Caco-2 (cell line): Measurements from ENCODE around the gene FAM53A. TPM values are rescaled to one million over a fixed set of nuclear protein-coding genes. Genes with fewer than 3 reads are reported as not detected.
A peak's percentile ranks its signal among the peaks of the same experiment; 100 is the strongest.

ENCODE experiments used
- BruUV-seq: library from RNA; stranded (reverse); fragments of 400-500 nt; replicated peaks from 2 replicates; lab custom pipeline; 2021; lab: Mats Ljungman, UMichigan
- CTCF ChIA-PET: fragments of 300-600 bp; sonication (Branson Sonifier 250); formaldehyde crosslinking; loops from one replicate; lab custom pipeline; 2022; ENCODE audit warnings: antibody characterized with exemption; lab: Charles Lee
- POLR2A ChIA-PET: fragments of 300-600 bp; sonication (Branson Sonifier 250); formaldehyde crosslinking; loops from one replicate; lab custom pipeline; 2022; ENCODE audit warnings: antibody characterized with exemption; lab: Charles Lee
- DNase-seq, 2 experiments: peaks; one replicate each; pipeline versions ENCODE4 v3.0.0 to v3.0.0-alpha.2; 2020 to 2022
- H3K27me3 ChIP-seq: replicated peaks from 2 replicates; pipeline ENCODE4 v1.6.0; 2011; ENCODE audit warnings: low read length; ENCODE audit not compliant: control insufficient read depth, insufficient read depth
- H3K36me3 ChIP-seq: 2 replicates; pipeline ENCODE4 v1.5.1; 2011; ENCODE audit warnings: low read length; ENCODE audit not compliant: control insufficient read depth, insufficient read depth
- H3K4me1 ChIP-seq: fragments of 250-450 bp; sonication (Bioruptor Pico); 2 replicates; pipeline ENCODE4 v1.5.1; 2020; ENCODE audit warnings: mild to moderate bottlenecking
- H3K4me3 ChIP-seq: 2 replicates; pipeline ENCODE4 v1.5.1; 2011; ENCODE audit warnings: low read depth, mild to moderate bottlenecking, control low read depth, low read length
- H3K9me3 ChIP-seq: fragments of 250-450 bp; sonication (Bioruptor Pico); 2 replicates; pipeline ENCODE4 v1.5.1; 2020; ENCODE audit warnings: mild to moderate bottlenecking, moderate library complexity
- H3K27ac Mint-ChIP-seq: one replicate; pipeline ENCODE4 v1.8.0; 2022; ENCODE audit warnings: mixed read lengths; ENCODE audit not compliant: unreplicated experiment
- H3K27me3 Mint-ChIP-seq: one replicate; pipeline ENCODE4 v1.8.0; 2022; ENCODE audit warnings: mixed read lengths; ENCODE audit not compliant: insufficient read depth, unreplicated experiment
- H3K36me3 Mint-ChIP-seq: one replicate; pipeline ENCODE4 v1.8.0; 2022; ENCODE audit warnings: mild to moderate bottlenecking, mixed read lengths; ENCODE audit not compliant: insufficient read depth, unreplicated experiment
- H3K4me1 Mint-ChIP-seq: one replicate; pipeline ENCODE4 v1.8.0; 2022; ENCODE audit warnings: low read depth, mixed read lengths; ENCODE audit not compliant: unreplicated experiment
- H3K4me3 Mint-ChIP-seq: one replicate; pipeline ENCODE4 v1.8.0; 2022; ENCODE audit warnings: mild to moderate bottlenecking, moderate library complexity, mixed read lengths; ENCODE audit not compliant: unreplicated experiment
- H3K9me3 Mint-ChIP-seq: one replicate; pipeline ENCODE4 v1.8.0; 2022; ENCODE audit warnings: mixed read lengths; ENCODE audit not compliant: unreplicated experiment
- intact Hi-C: fragments of 100-400 bp; cut with micrococcal nuclease; formaldehyde crosslinking; loops from one replicate; pipeline ENCODE4 v1.10.0; 2022; ENCODE audit not compliant: unreplicated experiment
- total RNA-seq: library from RNA; stranded (reverse); gene quantifications from 2 replicates; pipeline ENCODE4 v1.2.3, GENCODE V29; 2022
- TF ChIP-seq, protein P1 (sequence below), 2 experiments: fragments of 200-600 bp in 1 of 2; IDR thresholded peaks; 1 replicate in 1 of 2; 2 replicates in 1 of 2; pipeline versions ENCODE4 v1.5.1 to v1.8.0; 2011 to 2022; ENCODE audit warnings: antibody characterized with exemption in 1 of 2, control low read depth in 1 of 2, inconsistent platforms in 1 of 2, low read depth in 1 of 2, low read length in 1 of 2, mild to moderate bottlenecking in 1 of 2, moderate library complexity in 1 of 2; ENCODE audit not compliant: insufficient read depth in 1 of 2, severe bottlenecking in 1 of 2, unreplicated experiment in 1 of 2

The FAM53A gene
- total RNA-seq, 1 experiment from 2014 or later: 4.1 TPM

DNA sequence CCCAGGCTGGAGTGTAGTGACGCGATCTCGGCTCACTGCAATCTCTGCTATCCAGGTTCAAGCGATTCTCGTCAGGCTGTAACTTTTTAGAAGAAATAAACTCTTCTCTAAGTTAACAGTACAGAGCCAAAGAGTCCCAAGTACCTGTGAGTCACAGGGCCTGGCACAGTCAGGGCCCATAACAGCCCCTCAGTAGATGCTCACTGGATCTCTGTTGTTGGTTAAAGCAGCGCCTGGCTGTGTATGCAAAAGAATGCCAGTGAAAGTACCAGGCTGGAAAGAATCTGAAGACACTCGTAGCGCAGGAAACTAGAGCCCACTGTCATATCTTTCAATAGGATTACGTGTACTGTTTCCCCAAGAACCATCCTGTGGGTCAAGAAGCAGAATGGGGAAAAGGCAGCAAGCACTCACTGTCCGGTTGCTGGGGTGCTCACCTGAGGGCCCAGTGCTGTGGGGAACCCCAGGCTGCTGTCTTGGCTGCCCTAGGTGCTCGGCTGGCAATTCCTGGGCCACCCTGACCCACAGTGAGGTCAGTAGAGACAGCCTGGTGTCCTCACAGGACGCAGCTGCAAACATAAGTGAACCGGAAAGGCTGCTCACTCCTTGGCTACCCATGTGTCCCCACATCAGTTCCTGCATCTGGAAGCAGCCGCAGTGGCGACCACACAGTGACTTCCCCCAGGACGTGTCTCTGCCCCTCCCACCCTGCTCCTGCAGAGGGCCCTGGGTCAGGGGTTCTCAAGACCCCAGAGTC, 31.1 kb upstream of the FAM53A start:
- TF ChIP-seq, protein P1, sequence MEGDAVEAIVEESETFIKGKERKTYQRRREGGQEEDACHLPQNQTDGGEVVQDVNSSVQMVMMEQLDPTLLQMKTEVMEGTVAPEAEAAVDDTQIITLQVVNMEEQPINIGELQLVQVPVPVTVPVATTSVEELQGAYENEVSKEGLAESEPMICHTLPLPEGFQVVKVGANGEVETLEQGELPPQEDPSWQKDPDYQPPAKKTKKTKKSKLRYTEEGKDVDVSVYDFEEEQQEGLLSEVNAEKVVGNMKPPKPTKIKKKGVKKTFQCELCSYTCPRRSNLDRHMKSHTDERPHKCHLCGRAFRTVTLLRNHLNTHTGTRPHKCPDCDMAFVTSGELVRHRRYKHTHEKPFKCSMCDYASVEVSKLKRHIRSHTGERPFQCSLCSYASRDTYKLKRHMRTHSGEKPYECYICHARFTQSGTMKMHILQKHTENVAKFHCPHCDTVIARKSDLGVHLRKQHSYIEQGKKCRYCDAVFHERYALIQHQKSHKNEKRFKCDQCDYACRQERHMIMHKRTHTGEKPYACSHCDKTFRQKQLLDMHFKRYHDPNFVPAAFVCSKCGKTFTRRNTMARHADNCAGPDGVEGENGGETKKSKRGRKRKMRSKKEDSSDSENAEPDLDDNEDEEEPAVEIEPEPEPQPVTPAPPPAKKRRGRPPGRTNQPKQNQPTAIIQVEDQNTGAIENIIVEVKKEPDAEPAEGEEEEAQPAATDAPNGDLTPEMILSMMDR (IDR thresholded peaks at IDR 0.05; ENCODE audit: insufficient read depth in 1 of 2, low read depth in 1 of 2, low read length in 1 of 2, severe bottlenecking in 1 of 2, unreplicated experiment in 1 of 2): no peak
- Histone ChIP-seq H3K36me3 (peaks cover 1% of the 10 kb centered on the region; the same call in 1 of the 2 replicates), H3K27me3 (no peaks in the 10 kb centered on the region), H3K4me3 (no peak overlapping the region), H3K9me3 (no peaks in the 10 kb centered on the region), H3K4me1 (peaks cover 2% of the 10 kb centered on the region)
- Mint-ChIP-seq H3K27me3 (no peaks in the 10 kb centered on the region), H3K27ac (no peak overlapping the region), H3K36me3 (peaks cover 63% of the 10 kb centered on the region), H3K4me3 (no peak overlapping the region), H3K9me3 (no peaks in the 10 kb centered on the region), H3K4me1 (peaks cover 9% of the 10 kb centered on the region)
- no TSS peak for BruUV-seq
- DNase-seq: no peak
- CTCF ChIA-PET: no interaction called here
- POLR2A ChIA-PET: no interaction called here
- intact Hi-C loops: no loop called here

DNA sequence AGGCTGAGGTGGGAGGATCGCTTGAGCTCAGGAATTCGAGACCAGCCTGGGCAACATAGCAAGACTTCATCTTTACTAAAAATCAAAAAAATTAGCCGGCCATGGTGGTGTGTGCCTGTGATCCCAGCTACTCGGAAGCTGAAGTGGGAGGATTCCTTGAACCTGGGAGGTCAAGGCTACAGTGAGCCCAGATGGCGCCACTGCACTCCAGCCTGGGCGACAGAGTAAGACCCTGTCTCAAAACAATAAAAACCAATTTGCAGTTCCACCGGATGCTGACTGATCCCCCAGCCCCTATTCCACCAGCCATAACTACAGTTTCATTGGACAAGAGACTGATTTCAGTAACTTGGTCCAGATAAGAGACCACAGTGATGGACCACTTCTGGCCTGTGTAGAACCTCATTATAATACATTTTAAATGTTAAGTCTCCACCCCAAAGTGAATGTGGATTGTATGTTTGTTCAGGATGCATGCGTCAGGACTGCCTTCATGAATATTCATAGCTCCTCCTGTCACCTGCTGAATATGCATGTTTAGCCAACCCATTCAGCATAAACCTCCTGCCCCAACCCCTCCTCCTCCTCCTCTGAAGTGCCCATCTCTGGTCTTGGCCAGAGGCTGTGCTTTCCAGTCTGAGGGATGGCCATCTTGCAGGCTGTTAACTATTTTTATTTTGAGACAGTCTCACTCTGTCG, 30.3 kb upstream of the FAM53A start:
- peaks cover 65% of the 10 kb centered on the region for H3K36me3 Mint-ChIP-seq
- ChIA-PET CTCF (interaction anchor here (0.6 kb wide), 1 partner anchor 53 kb away, joined by 5 read pairs; no protein-coding TSS in a partner anchor), POLR2A (no interaction called here)
- peaks cover 1% of the 10 kb centered on the region; the same call in 1 of the 2 replicates for H3K36me3 ChIP-seq
- intact Hi-C loops: loop anchor here (5.0 kb wide), 1 partner anchor 548 kb away; the partner anchor contains the start of gene MXD4
- TF ChIP-seq, protein P1 (IDR thresholded peaks at IDR 0.05; ENCODE audit: insufficient read depth in 1 of 2, low read depth in 1 of 2, low read length in 1 of 2, severe bottlenecking in 1 of 2, unreplicated experiment in 1 of 2): no peak
- no peaks in the 10 kb centered on the region for H3K27me3 ChIP-seq
- peaks cover 17% of the 10 kb centered on the region for H3K4me1 Mint-ChIP-seq
- no peaks in the 10 kb centered on the region for H3K9me3 ChIP-seq
- no TSS peak for BruUV-seq
- H3K27me3 Mint-ChIP-seq: no peaks in the 10 kb centered on the region
- H3K27ac Mint-ChIP-seq: no peak overlapping the region
- no peak for DNase-seq
- no peaks in the 10 kb centered on the region for H3K9me3 Mint-ChIP-seq
- H3K4me3 Mint-ChIP-seq: peak overlapping the region; percentile 99
- H3K4me3 ChIP-seq: no peak overlapping the region
- peaks cover 9% of the 10 kb centered on the region for H3K4me1 ChIP-seq
